ENCODE results near the gene CCNL1. TPM values are rescaled to one million over a fixed set of nuclear protein-coding genes. Genes with fewer than 3 reads are reported as not detected.

CCNL1 gene
- total RNA-seq, 1 donor: 194 TPM

- no peak for DNase-seq (ENCODE audit: insufficient read length, low spot score, missing footprints)
- H3K27me3 ChIP-seq (ENCODE audit: insufficient read depth, low read length): no peaks in the 10 kb centered on the region
- no peak overlapping the region for H3K4me3 ChIP-seq (ENCODE audit: insufficient read depth, low read length)
- peaks cover 72% of the 10 kb centered on the region for H3K36me3 ChIP-seq (ENCODE audit: insufficient read depth, low read length)
- no peaks in the 10 kb centered on the region for H3K4me1 ChIP-seq (ENCODE audit: insufficient read depth, low read length)
- no peaks in the 10 kb centered on the region for H3K79me2 ChIP-seq (ENCODE audit: insufficient read depth, low read length)
- H2AFZ ChIP-seq (ENCODE audit: low read length): no peak overlapping the region
- H3K27ac ChIP-seq (ENCODE audit: low read depth, low read length): peak overlapping the region; percentile 30
- no peak overlapping the region for H3K4me2 ChIP-seq (ENCODE audit: insufficient read depth, low read length)
- TF ChIP-seq CTCF (IDR thresholded peaks at IDR 0.05; ENCODE audit: extremely low read depth, low read depth, low read length): no peak
- no peaks in the 10 kb centered on the region for H4K20me1 ChIP-seq (ENCODE audit: insufficient read depth, low read length)
- H3K9me3 ChIP-seq (ENCODE audit: low read depth, low read length): no peaks in the 10 kb centered on the region
These were observed 14.2 kb downstream of the CCNL1 start for GRCh38 chr3:157145606-157146322.

GRCh38 chr3:157142315-157142714 is 17.6 kb downstream of the CCNL1 start:
- H2AFZ ChIP-seq (ENCODE audit: low read length): no peak overlapping the region
- no peaks in the 10 kb centered on the region for H3K27me3 ChIP-seq (ENCODE audit: insufficient read depth, low read length)
- peaks cover under 1% of the 10 kb centered on the region for H3K4me1 ChIP-seq (ENCODE audit: insufficient read depth, low read length)
- no peak overlapping the region for H3K27ac ChIP-seq (ENCODE audit: low read depth, low read length)
- no peaks in the 10 kb centered on the region for H4K20me1 ChIP-seq (ENCODE audit: insufficient read depth, low read length)
- DNase-seq (ENCODE audit: insufficient read length, low spot score, missing footprints): no peak
- H3K79me2 ChIP-seq (ENCODE audit: insufficient read depth, low read length): no peaks in the 10 kb centered on the region
- H3K4me3 ChIP-seq (ENCODE audit: insufficient read depth, low read length): no peak overlapping the region
- no peak overlapping the region for H3K4me2 ChIP-seq (ENCODE audit: insufficient read depth, low read length)
- no peaks in the 10 kb centered on the region for H3K9me3 ChIP-seq (ENCODE audit: low read depth, low read length)
- TF ChIP-seq CTCF (IDR thresholded peaks at IDR 0.05; ENCODE audit: extremely low read depth, low read depth, low read length): no peak
- peaks cover 37% of the 10 kb centered on the region for H3K36me3 ChIP-seq (ENCODE audit: insufficient read depth, low read length)

GRCh38 chr3:157139938-157140534 is 19.9 kb downstream of the CCNL1 start:
- no peaks in the 10 kb centered on the region for H4K20me1 ChIP-seq (ENCODE audit: insufficient read depth, low read length)

More at GRCh38 chr3:157139938-157140534, 19.9 kb downstream of the CCNL1 start:
- no peak overlapping the region for H3K27ac ChIP-seq (ENCODE audit: low read depth, low read length)
- no peaks in the 10 kb centered on the region for H3K79me2 ChIP-seq (ENCODE audit: insufficient read depth, low read length)
- H3K4me2 ChIP-seq (ENCODE audit: insufficient read depth, low read length): no peak overlapping the region
- no peaks in the 10 kb centered on the region for H3K9me3 ChIP-seq (ENCODE audit: low read depth, low read length)
- no peak overlapping the region for H2AFZ ChIP-seq (ENCODE audit: low read length)
- H3K36me3 ChIP-seq (ENCODE audit: insufficient read depth, low read length): peaks cover 16% of the 10 kb centered on the region
- no peak for TF ChIP-seq CTCF (IDR thresholded peaks at IDR 0.05; ENCODE audit: extremely low read depth, low read depth, low read length)
- H3K4me3 ChIP-seq (ENCODE audit: insufficient read depth, low read length): no peak overlapping the region
- no peaks in the 10 kb centered on the region for H3K27me3 ChIP-seq (ENCODE audit: insufficient read depth, low read length)
- peaks cover 23% of the 10 kb centered on the region for H3K4me1 ChIP-seq (ENCODE audit: insufficient read depth, low read length)
- no peak for DNase-seq (ENCODE audit: insufficient read length, low spot score, missing footprints)
